H1 (cell line): ENCODE results near the gene CALCOCO2. TPM values are rescaled to one million over a fixed set of nuclear protein-coding genes. Genes with fewer than 3 reads are reported as not detected.

Source experiments
- CBX5 ChIP-seq: fragments of 300-800, 300-1000 bp; sonication (generic); IDR thresholded peaks from 2 replicates; pipeline ENCODE4 v1.7.1; 2016; ENCODE audit warnings: antibody characterized with exemption, low read length, low read depth
- CHD1 ChIP-seq: IDR thresholded peaks from 2 replicates; pipeline ENCODE4 v1.6.1; 2012; ENCODE audit warnings: low read depth, low read length, improper control_type of control experiment
- KDM1A ChIP-seq: fragments of 200-600, 300-600 bp; sonication (generic); IDR thresholded peaks from 2 replicates; pipeline ENCODE4 v1.7.1; 2016; ENCODE audit warnings: mild to moderate bottlenecking, low read length, borderline replicate concordance
- PHF8 ChIP-seq: fragments of 200-600 bp; sonication (generic); conservative IDR thresholded peaks from 2 replicates; pipeline ENCODE4 v1.7.1; 2012; ENCODE audit warnings: low read depth, mild to moderate bottlenecking, inconsistent platforms, low read length, moderate library complexity
- RBBP5 ChIP-seq: IDR thresholded peaks from 2 replicates; pipeline ENCODE4 v1.7.1; 2012; ENCODE audit warnings: low read depth, mild to moderate bottlenecking, inconsistent platforms, low read length, moderate library complexity, borderline replicate concordance
- polyA plus RNA-seq, 7 experiments: library from polyadenylated mRNA; depleted of rRNA in 3 of 7; stranded (reverse) in 5 of 7; unstranded in 2 of 7; fragments of >200 nt in 5 of 7; fragments of 200-250 nt in 2 of 7; gene quantifications; 1 replicate in 5 of 7; 2 replicates in 1 of 7; 4 replicates in 1 of 7; pipeline versions ENCODE4 v1.2.1 to v1.2.3, GENCODE V29; 2011 to 2013; ENCODE audit warnings: missing spikeins in 2 of 7, mixed read lengths in 2 of 7
- total RNA-seq: library from RNA; stranded (reverse); fragmentation: NEBNext Ultra II Directional; extraction: Animal tissue kit (Norgen Biotek cat#: 25700); gene quantifications from 2 replicates; pipeline ENCODE4 v1.2.1, GENCODE V29; 2021

Gene CALCOCO2
- total and polyA plus RNA-seq, 2 of the 8 experiments (the other 6 are each of a cell fraction or from before 2014, with no cell fraction given) = 12.1 to 31.8 TPM

- TF ChIP-seq PHF8 (no peak), RBBP5 (no peak), KDM1A (no peak), CHD1 (no peak), CBX5 (no peak)
Measured at GRCh38 chr17:48804936-48805411, 25.9 kb upstream of the CALCOCO2 start (continued).
